ENCODE measurements around the gene HES7. TPM values are rescaled to one million over a fixed set of nuclear protein-coding genes. Genes with fewer than 3 reads are reported as not detected.

HES7 gene
- total RNA-seq, 1 donor, result not detected

GRCh38 chr17:8082292-8082691 is 41.6 kb downstream of the HES7 start:
- no peak for DNase-seq (ENCODE audit: insufficient read length, low spot score, missing footprints)
- Histone ChIP-seq H3K27ac (ENCODE audit: low read depth, low read length) (no peak overlapping the region), H3K9me3 (ENCODE audit: low read depth, low read length) (no peaks in the 10 kb centered on the region), H3K4me3 (ENCODE audit: insufficient read depth, low read length) (no peak overlapping the region), H2AFZ (ENCODE audit: low read length) (no peak overlapping the region), H4K20me1 (ENCODE audit: insufficient read depth, low read length) (no peaks in the 10 kb centered on the region), H3K79me2 (ENCODE audit: insufficient read depth, low read length) (no peaks in the 10 kb centered on the region), H3K4me2 (ENCODE audit: insufficient read depth, low read length) (no peak overlapping the region), H3K27me3 (ENCODE audit: insufficient read depth, low read length) (peaks cover 43% of the 10 kb centered on the region), H3K36me3 (ENCODE audit: insufficient read depth, low read length) (no peaks in the 10 kb centered on the region), H3K4me1 (ENCODE audit: insufficient read depth, low read length) (peaks cover 2% of the 10 kb centered on the region)
- TF ChIP-seq, protein P1, sequence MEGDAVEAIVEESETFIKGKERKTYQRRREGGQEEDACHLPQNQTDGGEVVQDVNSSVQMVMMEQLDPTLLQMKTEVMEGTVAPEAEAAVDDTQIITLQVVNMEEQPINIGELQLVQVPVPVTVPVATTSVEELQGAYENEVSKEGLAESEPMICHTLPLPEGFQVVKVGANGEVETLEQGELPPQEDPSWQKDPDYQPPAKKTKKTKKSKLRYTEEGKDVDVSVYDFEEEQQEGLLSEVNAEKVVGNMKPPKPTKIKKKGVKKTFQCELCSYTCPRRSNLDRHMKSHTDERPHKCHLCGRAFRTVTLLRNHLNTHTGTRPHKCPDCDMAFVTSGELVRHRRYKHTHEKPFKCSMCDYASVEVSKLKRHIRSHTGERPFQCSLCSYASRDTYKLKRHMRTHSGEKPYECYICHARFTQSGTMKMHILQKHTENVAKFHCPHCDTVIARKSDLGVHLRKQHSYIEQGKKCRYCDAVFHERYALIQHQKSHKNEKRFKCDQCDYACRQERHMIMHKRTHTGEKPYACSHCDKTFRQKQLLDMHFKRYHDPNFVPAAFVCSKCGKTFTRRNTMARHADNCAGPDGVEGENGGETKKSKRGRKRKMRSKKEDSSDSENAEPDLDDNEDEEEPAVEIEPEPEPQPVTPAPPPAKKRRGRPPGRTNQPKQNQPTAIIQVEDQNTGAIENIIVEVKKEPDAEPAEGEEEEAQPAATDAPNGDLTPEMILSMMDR (IDR thresholded peaks at IDR 0.05; ENCODE audit: extremely low read depth, low read depth, low read length), result no peak

- H4K20me1 ChIP-seq (ENCODE audit: insufficient read depth, low read length), result no peaks in the 10 kb centered on the region
- no peak for DNase-seq (ENCODE audit: insufficient read length, low spot score, missing footprints)
- peaks cover 2% of the 10 kb centered on the region for H3K4me1 ChIP-seq (ENCODE audit: insufficient read depth, low read length)
- H3K27me3 ChIP-seq (ENCODE audit: insufficient read depth, low read length), result peaks cover 47% of the 10 kb centered on the region
- no peaks in the 10 kb centered on the region for H3K36me3 ChIP-seq (ENCODE audit: insufficient read depth, low read length)
- H3K4me3 ChIP-seq (ENCODE audit: insufficient read depth, low read length), result no peak overlapping the region
- H3K27ac ChIP-seq (ENCODE audit: low read depth, low read length), result no peak overlapping the region
- TF ChIP-seq, protein P1 (IDR thresholded peaks at IDR 0.05; ENCODE audit: extremely low read depth, low read depth, low read length), result no peak
- H3K79me2 ChIP-seq (ENCODE audit: insufficient read depth, low read length), result no peaks in the 10 kb centered on the region
- no peaks in the 10 kb centered on the region for H3K9me3 ChIP-seq (ENCODE audit: low read depth, low read length)
- no peak overlapping the region for H3K4me2 ChIP-seq (ENCODE audit: insufficient read depth, low read length)
- no peak overlapping the region for H2AFZ ChIP-seq (ENCODE audit: low read length)
Observed at GRCh38 chr17:8081876-8082275, 42.0 kb downstream of the HES7 start.

DNA sequence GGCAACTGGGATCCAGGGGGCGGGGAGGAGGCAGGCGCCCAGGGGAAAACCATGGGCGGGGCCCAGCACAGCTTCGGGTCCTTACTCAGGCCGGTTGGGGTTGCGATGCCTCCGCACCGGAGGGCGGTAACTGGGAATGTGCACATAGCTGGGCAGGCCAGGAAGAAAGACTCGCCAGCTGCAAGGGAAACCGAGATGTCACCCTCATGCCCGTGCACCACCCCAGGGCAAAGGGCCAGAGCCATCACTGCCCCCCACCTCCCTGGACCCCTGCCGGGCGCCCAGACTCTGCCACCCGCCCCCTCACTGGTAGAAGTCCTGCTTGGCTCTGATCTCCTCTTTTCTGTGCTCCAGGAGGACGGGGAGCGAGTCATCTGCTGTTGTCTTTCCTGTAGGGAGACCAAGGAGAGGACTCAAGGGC is 43.1 kb downstream of the HES7 start:
- Histone ChIP-seq H3K4me2 (ENCODE audit: insufficient read depth, low read length) (no peak overlapping the region), H3K27ac (ENCODE audit: low read depth, low read length) (no peak overlapping the region), H3K4me1 (ENCODE audit: insufficient read depth, low read length) (peaks cover 2% of the 10 kb centered on the region), H2AFZ (ENCODE audit: low read length) (no peak overlapping the region), H3K79me2 (ENCODE audit: insufficient read depth, low read length) (no peaks in the 10 kb centered on the region), H3K36me3 (ENCODE audit: insufficient read depth, low read length) (no peaks in the 10 kb centered on the region), H3K4me3 (ENCODE audit: insufficient read depth, low read length) (no peak overlapping the region), H3K27me3 (ENCODE audit: insufficient read depth, low read length) (peaks cover 47% of the 10 kb centered on the region), H4K20me1 (ENCODE audit: insufficient read depth, low read length) (no peaks in the 10 kb centered on the region), H3K9me3 (ENCODE audit: low read depth, low read length) (no peaks in the 10 kb centered on the region)
- TF ChIP-seq, protein P1 (IDR thresholded peaks at IDR 0.05; ENCODE audit: extremely low read depth, low read depth, low read length), result no peak
- DNase-seq (ENCODE audit: insufficient read length, low spot score, missing footprints), result peak; percentile 86

- no peaks in the 10 kb centered on the region for H4K20me1 ChIP-seq (ENCODE audit: insufficient read depth, low read length)
- H2AFZ ChIP-seq (ENCODE audit: low read length), result peak overlapping the region; percentile 65
- peaks cover 52% of the 10 kb centered on the region for H3K27me3 ChIP-seq (ENCODE audit: insufficient read depth, low read length)
- H3K4me2 ChIP-seq (ENCODE audit: insufficient read depth, low read length), result peak overlapping the region; percentile 87
- H3K79me2 ChIP-seq (ENCODE audit: insufficient read depth, low read length), result no peaks in the 10 kb centered on the region
- H3K9me3 ChIP-seq (ENCODE audit: low read depth, low read length), result no peaks in the 10 kb centered on the region
- DNase-seq (ENCODE audit: insufficient read length, low spot score, missing footprints), result no peak
- TF ChIP-seq, protein P1 (IDR thresholded peaks at IDR 0.05; ENCODE audit: extremely low read depth, low read depth, low read length), result no peak
- no peaks in the 10 kb centered on the region for H3K36me3 ChIP-seq (ENCODE audit: insufficient read depth, low read length)
- H3K4me1 ChIP-seq (ENCODE audit: insufficient read depth, low read length), result peaks cover 2% of the 10 kb centered on the region
- no peak overlapping the region for H3K27ac ChIP-seq (ENCODE audit: low read depth, low read length)
- peak overlapping the region; percentile 61 for H3K4me3 ChIP-seq (ENCODE audit: insufficient read depth, low read length)
Observed at GRCh38 chr17:8080208-8080798, 43.6 kb downstream of the HES7 start.
